Measurements from ENCODE around the gene KRT16. TPM values are rescaled to one million over a fixed set of nuclear protein-coding genes. Genes with fewer than 3 reads are reported as not detected.
"Not testable (repeated sequence)": the region's sequence is repeated elsewhere in the genome, so short reads cannot be mapped to it uniquely, and the experiment has no call there.

Gene KRT16
- total RNA-seq, 1 experiment from 2014 or later: 109 TPM

GRCh38 chr17:41588126-41588810 lies 24.3 kb downstream of the KRT16 start:
- BruUV-seq (replicated peaks): no TSS peak
- peak; percentile 67 for DNase-seq (ENCODE audit: unreplicated experiment)
- Mint-ChIP-seq H3K27me3 (ENCODE audit: insufficient read depth, unreplicated experiment) (no peaks in the 10 kb centered on the region), H3K27ac (ENCODE audit: low read depth, unreplicated experiment) (no peak overlapping the region), H3K9me3 (ENCODE audit: unreplicated experiment) (no peaks in the 10 kb centered on the region), H3K4me1 (ENCODE audit: insufficient read depth, unreplicated experiment) (peaks cover 36% of the 10 kb centered on the region), H3K4me3 (ENCODE audit: unreplicated experiment) (peak overlapping the region; percentile 35), H3K36me3 (ENCODE audit: insufficient read depth, unreplicated experiment) (peaks cover 37% of the 10 kb centered on the region)
- CTCF ChIA-PET: interaction anchor here (0.6 to 5.3 kb wide), 4 partner anchors 57 to 675 kb away, joined by 3 to 26 read pairs (median 6); no protein-coding TSS in a partner anchor
- intact Hi-C loops (cut with micrococcal nuclease): no loop called here
- no peak for TF ChIP-seq CTCF (IDR thresholded peaks at IDR 0.05; ENCODE audit: unreplicated experiment)
- POLR2A ChIA-PET: no interaction called here

DNA sequence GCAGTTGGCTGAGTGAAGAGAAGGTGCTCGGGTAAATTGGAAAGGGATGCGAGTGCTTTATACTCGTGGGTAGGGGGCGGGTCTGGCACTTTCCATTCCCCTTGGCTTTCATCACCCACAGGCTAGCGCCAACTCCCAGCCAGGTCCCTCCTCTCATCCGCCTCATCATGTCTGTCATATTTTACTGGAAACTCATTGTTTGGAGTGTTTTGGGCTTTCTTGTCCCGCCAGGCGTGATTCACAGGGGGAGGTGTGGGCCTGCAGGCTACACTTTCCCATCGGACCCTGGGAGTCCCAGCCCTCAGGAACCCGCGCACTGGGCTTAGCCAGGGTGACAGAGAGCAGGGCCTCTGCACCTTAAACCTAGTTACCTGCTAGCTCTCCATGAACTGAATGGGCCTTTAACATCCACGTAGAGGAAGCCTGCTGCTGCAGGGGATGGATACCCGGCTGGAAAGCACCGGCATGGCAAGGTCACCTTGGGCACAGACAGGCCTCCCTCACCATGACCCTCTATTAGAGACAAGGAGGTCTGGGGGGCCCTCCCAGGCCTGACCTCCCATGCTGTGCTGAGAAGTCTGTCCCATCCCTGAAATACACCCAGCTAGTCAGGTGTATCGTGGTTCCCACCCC lies 25.6 kb downstream of the KRT16 start, which contains the start of gene KRT14:
KRT14 (minus strand) TSS at position 33 of the 633 bp plus-strand sequence. CDS start 61 bp downstream, outside the sequence.
- ChIA-PET POLR2A (interaction anchor here (0.6 to 2.1 kb wide), 7 partner anchors 10 to 102 kb away, joined by 3 to 5 read pairs (median 3); partner anchors contain the start of gene KRT17), CTCF (interaction anchor here (1.4 to 5.3 kb wide), 2 partner anchors 62 to 76 kb away, joined by 9 to 26 read pairs; no protein-coding TSS in a partner anchor)
- Mint-ChIP-seq H3K9me3 (ENCODE audit: unreplicated experiment) (no peaks in the 10 kb centered on the region), H3K4me3 (ENCODE audit: unreplicated experiment) (peak within 1 kb of the TSS; percentile 86), H3K27ac (ENCODE audit: low read depth, unreplicated experiment) (peak within 1 kb of the TSS; percentile 79), H3K4me1 (ENCODE audit: insufficient read depth, unreplicated experiment) (peaks cover 47% of the 10 kb centered on the region), H3K36me3 (ENCODE audit: insufficient read depth, unreplicated experiment) (peaks cover 50% of the 10 kb centered on the region), H3K27me3 (ENCODE audit: insufficient read depth, unreplicated experiment) (no peaks in the 10 kb centered on the region)
- intact Hi-C loops (cut with micrococcal nuclease): no loop called here
- TF ChIP-seq CTCF (IDR thresholded peaks at IDR 0.05; ENCODE audit: unreplicated experiment): no peak
- BruUV-seq (replicated peaks): no TSS peak
- DNase-seq (ENCODE audit: unreplicated experiment): peak; percentile 71

DNA sequence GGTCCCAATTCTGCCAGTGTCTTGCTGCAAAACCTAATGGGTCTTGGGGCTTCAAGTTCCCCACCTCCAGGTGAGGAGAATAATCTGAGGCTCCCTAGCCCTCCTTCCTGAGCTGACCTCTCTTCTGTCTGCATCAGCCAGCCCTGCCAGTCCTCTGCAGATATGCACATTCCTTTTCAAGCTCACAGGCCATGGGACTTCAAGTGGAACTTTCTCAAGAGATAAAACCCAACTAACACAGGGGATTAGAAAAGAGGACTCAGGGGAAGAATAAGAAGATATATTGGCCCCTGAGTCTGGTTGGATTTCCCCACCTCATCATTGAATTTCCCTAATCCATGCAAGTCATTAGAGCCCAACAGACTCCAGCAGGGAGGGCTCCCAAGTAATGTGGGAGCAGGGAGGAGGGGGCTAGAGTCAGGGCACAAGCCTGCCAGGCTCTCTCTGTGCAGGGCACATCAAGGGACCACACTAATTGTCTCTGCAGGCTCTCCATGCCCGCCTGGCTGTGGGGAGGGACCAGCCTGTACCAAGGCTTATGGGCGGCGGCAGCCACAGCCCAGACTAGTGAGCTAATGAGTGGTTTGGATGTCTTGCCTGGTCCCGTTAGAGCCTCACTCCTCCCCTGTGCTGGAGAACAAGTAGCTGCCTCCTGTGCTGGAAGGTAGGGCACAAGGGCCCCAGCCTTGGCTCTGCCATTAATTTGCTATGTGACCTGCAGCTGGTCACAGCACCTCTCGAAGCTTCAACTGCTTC lies 27.1 kb downstream of the KRT16 start:
- intact Hi-C loops (cut with micrococcal nuclease): no loop called here
- POLR2A ChIA-PET: interaction anchor here (0.7 to 2.8 kb wide), 10 partner anchors 14 to 103 kb away, joined by 3 to 13 read pairs (median 3); partner anchors contain the start of genes EIF1, KRT17 and KRT9
- peak overlapping the region; percentile 86 for H3K4me3 Mint-ChIP-seq (ENCODE audit: unreplicated experiment)
- peaks cover 62% of the 10 kb centered on the region for H3K4me1 Mint-ChIP-seq (ENCODE audit: insufficient read depth, unreplicated experiment)
- CTCF ChIA-PET: interaction anchor here (0.6 to 5.3 kb wide), 5 partner anchors 36 to 782 kb away, joined by 3 to 26 read pairs (median 4); no protein-coding TSS in a partner anchor
- no peaks in the 10 kb centered on the region for H3K27me3 Mint-ChIP-seq (ENCODE audit: insufficient read depth, unreplicated experiment)
- DNase-seq (ENCODE audit: unreplicated experiment): no peak
- H3K9me3 Mint-ChIP-seq (ENCODE audit: unreplicated experiment): no peaks in the 10 kb centered on the region
- no TSS peak for BruUV-seq (replicated peaks)
- TF ChIP-seq CTCF (IDR thresholded peaks at IDR 0.05; ENCODE audit: unreplicated experiment): no peak
- H3K36me3 Mint-ChIP-seq (ENCODE audit: insufficient read depth, unreplicated experiment): peaks cover 63% of the 10 kb centered on the region
- H3K27ac Mint-ChIP-seq (ENCODE audit: low read depth, unreplicated experiment): peak overlapping the region; percentile 79

GRCh38 chr17:41584331-41584927 lies 28.1 kb downstream of the KRT16 start:
- H3K27me3 Mint-ChIP-seq (ENCODE audit: insufficient read depth, unreplicated experiment); DNase-seq (ENCODE audit: unreplicated experiment); H3K9me3 Mint-ChIP-seq (ENCODE audit: unreplicated experiment); BruUV-seq (replicated peaks); intact Hi-C loops (cut with micrococcal nuclease): not testable (repeated sequence)
- CTCF ChIA-PET: interaction anchor here (0.6 to 5.3 kb wide), 10 partner anchors 8 to 781 kb away, joined by 3 to 26 read pairs (median 4); partner anchors contain the start of gene KRTAP9-9
- H3K4me3 Mint-ChIP-seq (ENCODE audit: unreplicated experiment): peak overlapping the region; percentile 86
- H3K4me1 Mint-ChIP-seq (ENCODE audit: insufficient read depth, unreplicated experiment): peaks cover 73% of the 10 kb centered on the region
- peaks cover 65% of the 10 kb centered on the region for H3K36me3 Mint-ChIP-seq (ENCODE audit: insufficient read depth, unreplicated experiment)
- POLR2A ChIA-PET: interaction anchor here (0.6 to 2.8 kb wide), 8 partner anchors 13 to 444 kb away, joined by 3 to 13 read pairs (median 4); partner anchors contain the start of genes KRT16, KRT17, KRT9 and KRTAP4-6
- H3K27ac Mint-ChIP-seq (ENCODE audit: low read depth, unreplicated experiment): peak overlapping the region; percentile 14
